ENCODE results near the gene NCAPH2. TPM values are rescaled to one million over a fixed set of nuclear protein-coding genes. Genes with fewer than 3 reads are reported as not detected.
A peak's percentile ranks its signal among the peaks of the same experiment; 100 is the strongest.

Gene NCAPH2
- total and polyA plus RNA-seq, 2 of the 13 experiments (the other 11 are each of a cell fraction or from before 2014, with no cell fraction given): 28.1 to 64.4 TPM

DNA sequence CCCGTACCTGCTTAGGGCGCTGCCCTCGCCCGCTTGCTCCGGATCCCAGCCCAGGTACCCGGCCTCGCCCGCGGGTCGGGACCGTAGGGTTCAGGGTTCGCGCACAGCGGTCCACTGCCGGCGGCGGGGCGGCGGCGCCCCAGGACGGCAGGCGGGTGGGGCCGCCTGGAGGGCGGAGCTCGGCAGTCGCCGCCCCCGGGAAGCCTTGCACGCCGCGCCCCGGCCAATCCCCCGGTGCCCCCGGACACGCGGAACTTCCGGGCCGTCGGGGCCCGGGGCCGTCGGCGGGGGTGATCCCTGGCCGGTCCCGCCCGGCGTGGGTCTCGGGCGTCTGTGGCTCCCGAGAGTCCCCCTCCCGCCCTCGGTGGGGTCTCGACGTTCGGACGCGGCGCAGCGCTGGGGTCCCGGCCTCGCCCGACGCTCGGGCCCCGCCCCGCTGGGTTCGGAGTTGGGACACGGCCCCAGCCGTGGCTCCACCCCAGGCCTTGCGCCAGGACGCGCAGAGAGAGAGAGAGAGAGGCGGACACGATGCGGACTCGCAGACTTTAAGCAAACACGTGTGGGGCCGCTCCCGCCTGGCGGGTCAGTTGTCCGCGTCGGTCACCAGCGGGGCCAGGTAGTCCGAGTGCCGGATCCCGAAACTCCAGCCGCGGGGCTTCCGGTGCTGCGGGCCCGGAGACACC is 22.0 kb downstream of the NCAPH2 start, which contains the start of gene TYMP (continued):
- peak; percentile 60; the same call in 1 of the 2 replicates for TF ChIP-seq THAP11 (CRISPR knock-in tag; IDR thresholded peaks at IDR 0.05)
- TF ChIP-seq ZKSCAN1 (IDR thresholded peaks at IDR 0.05; ENCODE audit: low read length): no peak
- TF ChIP-seq, protein P1, sequence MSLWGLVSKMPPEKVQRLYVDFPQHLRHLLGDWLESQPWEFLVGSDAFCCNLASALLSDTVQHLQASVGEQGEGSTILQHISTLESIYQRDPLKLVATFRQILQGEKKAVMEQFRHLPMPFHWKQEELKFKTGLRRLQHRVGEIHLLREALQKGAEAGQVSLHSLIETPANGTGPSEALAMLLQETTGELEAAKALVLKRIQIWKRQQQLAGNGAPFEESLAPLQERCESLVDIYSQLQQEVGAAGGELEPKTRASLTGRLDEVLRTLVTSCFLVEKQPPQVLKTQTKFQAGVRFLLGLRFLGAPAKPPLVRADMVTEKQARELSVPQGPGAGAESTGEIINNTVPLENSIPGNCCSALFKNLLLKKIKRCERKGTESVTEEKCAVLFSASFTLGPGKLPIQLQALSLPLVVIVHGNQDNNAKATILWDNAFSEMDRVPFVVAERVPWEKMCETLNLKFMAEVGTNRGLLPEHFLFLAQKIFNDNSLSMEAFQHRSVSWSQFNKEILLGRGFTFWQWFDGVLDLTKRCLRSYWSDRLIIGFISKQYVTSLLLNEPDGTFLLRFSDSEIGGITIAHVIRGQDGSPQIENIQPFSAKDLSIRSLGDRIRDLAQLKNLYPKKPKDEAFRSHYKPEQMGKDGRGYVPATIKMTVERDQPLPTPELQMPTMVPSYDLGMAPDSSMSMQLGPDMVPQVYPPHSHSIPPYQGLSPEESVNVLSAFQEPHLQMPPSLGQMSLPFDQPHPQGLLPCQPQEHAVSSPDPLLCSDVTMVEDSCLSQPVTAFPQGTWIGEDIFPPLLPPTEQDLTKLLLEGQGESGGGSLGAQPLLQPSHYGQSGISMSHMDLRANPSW (CRISPR knock-in tag; IDR thresholded peaks at IDR 0.05; ENCODE audit: borderline replicate concordance): no peak
- no peak for TF ChIP-seq RFX1 (IDR thresholded peaks at IDR 0.05)
- no peak for TF ChIP-seq GPBP1L1 (CRISPR knock-in tag; IDR thresholded peaks at IDR 0.05)
- peak; percentile 66; the same call in 1 of the 2 replicates for TF ChIP-seq PBX3 (CRISPR knock-in tag; IDR thresholded peaks at IDR 0.05; ENCODE audit: borderline replicate concordance)
- peak; percentile 37; the same call in 1 of the 2 replicates for TF ChIP-seq HDAC2 (CRISPR knock-in tag; IDR thresholded peaks at IDR 0.05)
- no peak for TF ChIP-seq NPAS2 (CRISPR knock-in tag; IDR thresholded peaks at IDR 0.05; ENCODE audit: borderline replicate concordance)
- TF ChIP-seq ZNF430 (CRISPR knock-in tag; IDR thresholded peaks at IDR 0.05): peak; percentile 66
- no peak for TF ChIP-seq MED13 (CRISPR knock-in tag; IDR thresholded peaks at IDR 0.05)
- TF ChIP-seq ZNF766 (CRISPR knock-in tag; IDR thresholded peaks at IDR 0.05; ENCODE audit: borderline replicate concordance): no peak; the same call in 1 of the 2 replicates
- TF ChIP-seq E2F2 (CRISPR knock-in tag; IDR thresholded peaks at IDR 0.05; ENCODE audit: borderline replicate concordance): peak; percentile 95
- peak; percentile 75 for TF ChIP-seq RXRA (CRISPR knock-in tag; IDR thresholded peaks at IDR 0.05)
- no peak for TF ChIP-seq ZBTB26 (CRISPR knock-in tag; IDR thresholded peaks at IDR 0.05; ENCODE audit: borderline replicate concordance)
- 0 out of 2 replicates have a peak, but pooled peaks have one; percentile 46 for TF ChIP-seq GATAD2A (CRISPR knock-in tag; IDR thresholded peaks at IDR 0.05)
- no peak for TF ChIP-seq DNMT1 (CRISPR knock-in tag; IDR thresholded peaks at IDR 0.05)
- TF ChIP-seq ZC3H4 (CRISPR knock-in tag; IDR thresholded peaks at IDR 0.05; ENCODE audit: borderline replicate concordance): peak; percentile 60; the same call in 1 of the 2 replicates
- no peak; the same call in 1 of the 2 replicates for TF ChIP-seq MIER3 (CRISPR knock-in tag; IDR thresholded peaks at IDR 0.05; ENCODE audit: borderline replicate concordance)
- peak; percentile 64; the same call in 1 of the 2 replicates for TF ChIP-seq PHF8 (CRISPR knock-in tag; IDR thresholded peaks at IDR 0.05)
- TF ChIP-seq, protein P2, sequence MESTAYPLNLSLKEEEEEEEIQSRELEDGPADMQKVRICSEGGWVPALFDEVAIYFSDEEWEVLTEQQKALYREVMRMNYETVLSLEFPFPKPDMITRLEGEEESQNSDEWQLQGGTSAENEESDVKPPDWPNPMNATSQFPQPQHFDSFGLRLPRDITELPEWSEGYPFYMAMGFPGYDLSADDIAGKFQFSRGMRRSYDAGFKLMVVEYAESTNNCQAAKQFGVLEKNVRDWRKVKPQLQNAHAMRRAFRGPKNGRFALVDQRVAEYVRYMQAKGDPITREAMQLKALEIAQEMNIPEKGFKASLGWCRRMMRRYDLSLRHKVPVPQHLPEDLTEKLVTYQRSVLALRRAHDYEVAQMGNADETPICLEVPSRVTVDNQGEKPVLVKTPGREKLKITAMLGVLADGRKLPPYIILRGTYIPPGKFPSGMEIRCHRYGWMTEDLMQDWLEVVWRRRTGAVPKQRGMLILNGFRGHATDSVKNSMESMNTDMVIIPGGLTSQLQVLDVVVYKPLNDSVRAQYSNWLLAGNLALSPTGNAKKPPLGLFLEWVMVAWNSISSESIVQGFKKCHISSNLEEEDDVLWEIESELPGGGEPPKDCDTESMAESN (CRISPR knock-in tag; conservative IDR thresholded peaks at IDR 0.05): no peak
- TF ChIP-seq NR2F6 (IDR thresholded peaks at IDR 0.05): no peak
- TF ChIP-seq NR2F6 (CRISPR knock-in tag; IDR thresholded peaks at IDR 0.05): no peak; the same call in 1 of the 2 replicates

All from HepG2 (cell line).